ENCODE results near the gene KIF7. TPM values are rescaled to one million over a fixed set of nuclear protein-coding genes. Genes with fewer than 3 reads are reported as not detected.

Gene KIF7
- total and polyA plus RNA-seq, 2 donors (not counting 1 experiment from before 2014, with no cell fraction given): 2.9 to 11.4 TPM

DNA sequence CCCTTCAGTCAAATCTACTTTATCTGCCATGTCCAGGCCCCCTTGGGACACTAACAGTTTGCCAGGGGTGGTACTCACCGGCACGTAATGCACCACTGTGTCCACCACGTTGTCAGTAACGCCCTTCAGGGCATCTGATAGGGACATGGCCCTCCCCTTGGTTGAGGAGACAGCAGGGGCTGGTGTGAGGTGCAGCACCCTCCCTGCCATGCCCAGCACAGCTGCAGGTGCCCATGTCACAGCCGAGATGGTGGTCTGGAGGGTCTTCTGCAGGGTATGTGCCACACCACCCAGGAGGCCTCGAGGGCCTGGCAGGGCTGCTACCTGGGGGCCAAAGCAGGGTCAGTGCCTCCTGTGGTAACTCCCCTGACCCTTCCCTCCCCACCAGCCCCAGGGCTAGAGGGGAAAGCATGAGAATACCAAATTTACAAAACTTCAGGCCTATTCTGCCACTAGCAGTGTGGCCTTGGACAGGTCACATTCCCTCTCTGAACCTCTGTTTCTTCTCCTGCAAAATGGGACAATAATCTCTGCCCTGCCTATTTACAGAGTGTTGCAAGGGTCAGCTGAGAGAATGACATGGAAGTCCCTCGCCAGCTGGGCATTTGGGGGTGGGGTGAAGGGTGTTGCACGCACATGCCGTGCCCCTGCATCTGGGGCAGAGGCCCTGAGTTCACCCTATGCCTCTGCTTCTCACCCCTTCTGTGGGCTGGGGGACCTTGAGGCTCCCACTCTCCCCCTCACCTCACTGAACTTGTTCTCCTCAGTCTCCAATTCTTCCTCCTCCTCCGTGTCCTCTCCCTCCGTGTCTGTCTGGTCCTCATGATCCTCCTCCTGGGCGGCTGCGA, 11.8 kb upstream of the KIF7 start:
- H3K9ac ChIP-seq (ENCODE audit: insufficient read depth, low read length): no peak overlapping the region
- H3K79me2 ChIP-seq (ENCODE audit: control insufficient read depth, insufficient read depth, low read length): no peaks in the 10 kb centered on the region
- DNase-seq (ENCODE audit: low read depth in 2 of 2): no peak
- H3K4me1 ChIP-seq (ENCODE audit: control insufficient read depth, extremely low read depth, insufficient read depth, low read length): peaks cover 11% of the 10 kb centered on the region
- no peak overlapping the region for H2AFZ ChIP-seq (ENCODE audit: low read length)
- H3K27ac ChIP-seq (ENCODE audit: insufficient read depth, low read length): no peak overlapping the region
- no peak overlapping the region for H3K4me3 ChIP-seq (replicated peaks in 1 of 4; ENCODE audit: control extremely low read depth in 1 of 4, insufficient read depth in 1 of 4, low read depth in 3 of 4, low read length in 4 of 4)
- H3K36me3 ChIP-seq (ENCODE audit: control insufficient read depth, insufficient read depth, low read length): no peaks in the 10 kb centered on the region
- no peak overlapping the region for H3K4me2 ChIP-seq (ENCODE audit: extremely low read depth, insufficient read depth, low read length)
- H3K9me3 ChIP-seq (ENCODE audit: control insufficient read depth, insufficient read depth, low read depth, low read length): no peaks in the 10 kb centered on the region
- no peaks in the 10 kb centered on the region for H3K27me3 ChIP-seq (ENCODE audit: control insufficient read depth, insufficient read depth, low read length)
- no peak for TF ChIP-seq CTCF (conservative IDR thresholded peaks at IDR 0.05 in 1 of 2, IDR thresholded peaks at IDR 0.05 in 1 of 2; ENCODE audit: low read depth in 1 of 2, low read length in 2 of 2)
- TF ChIP-seq EZH2 (IDR thresholded peaks at IDR 0.05; ENCODE audit: low read length, missing control alignments): no peak
- H4K20me1 ChIP-seq (ENCODE audit: control insufficient read depth, extremely low read depth, insufficient read depth, low read length): no peaks in the 10 kb centered on the region

DNA sequence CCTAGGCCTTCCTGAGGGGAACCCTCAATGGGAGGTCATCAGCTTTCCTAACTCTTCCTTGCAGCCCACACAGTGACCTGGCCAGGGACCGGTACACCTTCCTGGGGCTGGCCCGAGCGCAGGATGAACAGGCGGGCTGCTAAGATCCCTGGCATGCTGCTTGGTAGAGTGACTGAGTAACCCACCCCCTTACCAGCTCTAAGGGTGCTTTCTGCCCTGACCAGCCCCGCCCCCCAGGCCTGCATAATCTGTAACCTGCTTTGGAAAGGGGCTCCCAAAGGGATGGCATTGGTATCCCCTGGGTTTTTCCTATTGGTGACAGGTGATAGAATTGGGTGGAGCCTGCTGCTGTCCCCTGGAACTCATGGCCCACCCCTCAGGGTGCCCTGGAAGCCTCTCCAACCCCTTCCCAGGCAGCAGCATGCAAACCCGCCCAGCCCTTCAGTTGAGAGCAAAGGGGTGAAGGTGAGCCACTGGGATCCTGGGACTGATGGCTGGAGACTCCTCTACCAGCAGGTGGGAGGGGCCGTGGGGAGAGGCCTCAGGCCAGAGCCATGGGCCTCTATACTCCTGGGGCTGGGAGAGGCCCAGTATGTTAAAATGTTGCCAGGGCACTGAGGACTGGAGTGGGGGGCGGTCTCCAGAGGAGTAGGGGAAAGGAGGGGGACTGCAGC, 11.1 kb upstream of the KIF7 start:
- H3K36me3 ChIP-seq (ENCODE audit: control insufficient read depth, insufficient read depth, low read length): no peaks in the 10 kb centered on the region
- no peak overlapping the region for H3K4me2 ChIP-seq (ENCODE audit: extremely low read depth, insufficient read depth, low read length)
- H3K27ac ChIP-seq (ENCODE audit: insufficient read depth, low read length): peak overlapping the region; percentile 65
- peak overlapping the region; percentile 77 for H2AFZ ChIP-seq (ENCODE audit: low read length)
- no peaks in the 10 kb centered on the region for H3K27me3 ChIP-seq (ENCODE audit: control insufficient read depth, insufficient read depth, low read length)
- peak overlapping the region in 2 of 4 experiments; percentile 13 to 35 for H3K4me3 ChIP-seq (replicated peaks in 1 of 4; ENCODE audit: control extremely low read depth in 1 of 4, insufficient read depth in 1 of 4, low read depth in 3 of 4, low read length in 4 of 4)
- no peak for DNase-seq (ENCODE audit: low read depth in 2 of 2)
- H4K20me1 ChIP-seq (ENCODE audit: control insufficient read depth, extremely low read depth, insufficient read depth, low read length): no peaks in the 10 kb centered on the region
- no peaks in the 10 kb centered on the region for H3K79me2 ChIP-seq (ENCODE audit: control insufficient read depth, insufficient read depth, low read length)
- peaks cover 11% of the 10 kb centered on the region for H3K4me1 ChIP-seq (ENCODE audit: control insufficient read depth, extremely low read depth, insufficient read depth, low read length)
- no peaks in the 10 kb centered on the region for H3K9me3 ChIP-seq (ENCODE audit: control insufficient read depth, insufficient read depth, low read depth, low read length)
- H3K9ac ChIP-seq (ENCODE audit: insufficient read depth, low read length): peak overlapping the region; percentile 59
- no peak for TF ChIP-seq EZH2 (IDR thresholded peaks at IDR 0.05; ENCODE audit: low read length, missing control alignments)
- TF ChIP-seq CTCF (conservative IDR thresholded peaks at IDR 0.05 in 1 of 2, IDR thresholded peaks at IDR 0.05 in 1 of 2; ENCODE audit: low read depth in 1 of 2, low read length in 2 of 2): no peak

DNA sequence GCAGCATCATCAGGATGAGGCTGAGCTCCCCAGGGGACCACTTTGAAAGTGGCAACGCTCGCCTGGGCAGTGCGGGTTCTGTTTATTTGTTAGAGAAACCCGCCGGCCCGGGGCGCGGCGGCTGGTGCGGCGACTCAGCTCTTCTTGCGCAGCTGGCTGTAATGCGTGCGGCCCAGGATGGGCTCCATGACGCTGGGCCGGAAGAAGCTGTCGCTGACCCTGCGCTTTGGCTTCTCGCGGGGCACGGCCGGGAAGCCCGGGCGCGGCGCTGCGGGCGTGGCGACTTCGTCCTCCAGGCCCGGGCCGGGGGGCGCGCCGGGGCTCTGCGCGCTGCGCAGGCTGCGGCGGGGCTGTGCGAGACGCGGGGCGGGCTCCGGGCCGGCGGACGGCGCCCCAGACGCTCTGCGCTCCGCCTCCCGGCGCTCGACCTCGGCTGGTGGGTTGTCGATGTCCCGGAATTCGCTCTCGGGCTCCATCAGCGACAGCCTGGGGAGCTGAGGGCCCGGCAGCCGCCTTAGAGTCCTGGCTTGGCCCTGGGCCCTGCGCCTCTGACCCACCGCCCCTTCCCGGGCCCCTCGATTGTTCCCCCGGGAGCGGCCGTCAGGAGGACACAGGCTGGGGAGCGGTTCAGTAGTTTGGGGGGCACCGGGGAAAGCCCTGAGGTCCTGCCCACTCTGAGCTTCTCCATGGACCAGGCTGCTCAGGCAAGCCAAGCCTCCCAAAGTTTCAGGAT, 10.3 kb upstream of the KIF7 start:
- no peak for TF ChIP-seq CTCF (conservative IDR thresholded peaks at IDR 0.05 in 1 of 2, IDR thresholded peaks at IDR 0.05 in 1 of 2; ENCODE audit: low read depth in 1 of 2, low read length in 2 of 2)
- no peak for TF ChIP-seq EZH2 (IDR thresholded peaks at IDR 0.05; ENCODE audit: low read length, missing control alignments)
- no peaks in the 10 kb centered on the region for H3K36me3 ChIP-seq (ENCODE audit: control insufficient read depth, insufficient read depth, low read length)
- peak overlapping the region; percentile 65 for H3K27ac ChIP-seq (ENCODE audit: insufficient read depth, low read length)
- peak overlapping the region; percentile 59 for H3K9ac ChIP-seq (ENCODE audit: insufficient read depth, low read length)
- peaks cover 11% of the 10 kb centered on the region for H3K4me1 ChIP-seq (ENCODE audit: control insufficient read depth, extremely low read depth, insufficient read depth, low read length)
- no peaks in the 10 kb centered on the region for H3K79me2 ChIP-seq (ENCODE audit: control insufficient read depth, insufficient read depth, low read length)
- H3K4me3 ChIP-seq (replicated peaks in 1 of 4; ENCODE audit: control extremely low read depth in 1 of 4, insufficient read depth in 1 of 4, low read depth in 3 of 4, low read length in 4 of 4): peak overlapping the region in 3 of 4 experiments; percentile 13 to 46 (median 26)
- peak overlapping the region; percentile 77 for H2AFZ ChIP-seq (ENCODE audit: low read length)
- no peaks in the 10 kb centered on the region for H3K9me3 ChIP-seq (ENCODE audit: control insufficient read depth, insufficient read depth, low read depth, low read length)
- H4K20me1 ChIP-seq (ENCODE audit: control insufficient read depth, extremely low read depth, insufficient read depth, low read length): no peaks in the 10 kb centered on the region
- no peaks in the 10 kb centered on the region for H3K27me3 ChIP-seq (ENCODE audit: control insufficient read depth, insufficient read depth, low read length)
- peak overlapping the region; percentile 55 for H3K4me2 ChIP-seq (ENCODE audit: extremely low read depth, insufficient read depth, low read length)
- DNase-seq (ENCODE audit: low read depth in 2 of 2): peak; percentile 65 to 71

Measured in fibroblast of lung (primary cell).